GM12878 (cell line): ENCODE measurements around the gene UNC5B.

Experiments used
- BCL11A ChIP-seq: IDR thresholded peaks from 2 replicates; pipeline ENCODE4 v1.6.1; 2011; ENCODE audit warnings: low read depth, low read length
- CHD1 ChIP-seq: IDR thresholded peaks from 2 replicates; pipeline ENCODE4 v1.6.1; 2012; ENCODE audit warnings: low read depth, low read length, improper control_type of control experiment
- EZH2 ChIP-seq: IDR thresholded peaks from 2 replicates; pipeline ENCODE4 v1.6.1; 2012; ENCODE audit warnings: low read depth, mild to moderate bottlenecking, control low read depth, inconsistent platforms, low read length, borderline replicate concordance; ENCODE audit not compliant: control insufficient read depth
- FOS ChIP-seq: IDR thresholded peaks from 3 replicates; pipeline ENCODE4 v1.6.1; 2011; ENCODE audit warnings: borderline replicate concordance; ENCODE audit not compliant: insufficient read length; ENCODE audit errors: extremely low read depth
- HDAC6 ChIP-seq: fragments of 200-600 bp; sonication (generic); IDR thresholded peaks from one replicate; pipeline ENCODE4 v1.8.0; 2017; ENCODE audit warnings: antibody characterized with exemption; ENCODE audit not compliant: unreplicated experiment
- KAT2A ChIP-seq: conservative IDR thresholded peaks from 2 replicates; pipeline ENCODE4 v1.6.1; 2011; ENCODE audit warnings: low read depth, low read length; ENCODE audit not compliant: control insufficient read depth
- RBBP5 ChIP-seq: fragments of 200-600 bp; sonication (generic); conservative IDR thresholded peaks from 2 replicates; pipeline ENCODE4 v1.6.1; 2016
- SREBF2 ChIP-seq: IDR thresholded peaks from 2 replicates; pipeline ENCODE4 v1.6.1; 2012; ENCODE audit warnings: mild to moderate bottlenecking, low read length
- TCF3 ChIP-seq: IDR thresholded peaks from 2 replicates; pipeline ENCODE4 v1.6.1; 2012; ENCODE audit warnings: low read depth, mild to moderate bottlenecking, low read length, borderline replicate concordance; ENCODE audit not compliant: insufficient read depth
- YY1 ChIP-seq: IDR thresholded peaks from 2 replicates; pipeline ENCODE4 v1.6.1; 2011; ENCODE audit warnings: low read depth, mild to moderate bottlenecking, low read length
- ZZZ3 ChIP-seq: IDR thresholded peaks from 2 replicates; pipeline ENCODE4 v1.6.1; 2011; ENCODE audit warnings: low read depth; ENCODE audit not compliant: control insufficient read depth, insufficient read length

DNA sequence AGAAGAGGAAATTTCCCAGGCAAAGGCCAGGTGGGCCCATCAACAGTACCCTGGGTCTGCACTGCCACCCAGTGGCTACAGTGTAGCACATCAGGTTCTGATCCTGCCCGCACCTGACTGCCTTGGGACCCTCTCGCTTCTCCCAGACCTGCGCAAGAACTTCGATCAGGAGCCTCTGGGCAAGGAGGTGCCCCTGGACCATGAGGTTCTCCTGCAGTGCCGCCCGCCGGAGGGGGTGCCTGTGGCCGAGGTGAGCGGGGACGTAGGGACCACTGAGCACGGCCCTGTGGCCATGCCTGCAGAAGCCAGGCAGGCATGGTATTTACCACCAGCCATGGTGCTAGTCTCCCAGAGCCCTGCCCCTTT is 72.8 kb downstream of the UNC5B start:
- TF ChIP-seq HDAC6 (no peak), TCF3 (no peak), BCL11A (no peak), CHD1 (no peak), FOS (no peak), EZH2 (no peak), RBBP5 (no peak), YY1 (no peak), SREBF2 (no peak), KAT2A (no peak), ZZZ3 (no peak)
